HG02678 (cell line): ENCODE results near the gene KIF1B.

ENCODE experiments used
- ATAC-seq: cut with Tn5 transposase; IDR thresholded peaks from one replicate; pipeline ENCODE4 v1.9.1; 2021; ENCODE audit warnings: mild to moderate bottlenecking, moderate library complexity; ENCODE audit not compliant: unreplicated experiment

Gene KIF1B

DNA sequence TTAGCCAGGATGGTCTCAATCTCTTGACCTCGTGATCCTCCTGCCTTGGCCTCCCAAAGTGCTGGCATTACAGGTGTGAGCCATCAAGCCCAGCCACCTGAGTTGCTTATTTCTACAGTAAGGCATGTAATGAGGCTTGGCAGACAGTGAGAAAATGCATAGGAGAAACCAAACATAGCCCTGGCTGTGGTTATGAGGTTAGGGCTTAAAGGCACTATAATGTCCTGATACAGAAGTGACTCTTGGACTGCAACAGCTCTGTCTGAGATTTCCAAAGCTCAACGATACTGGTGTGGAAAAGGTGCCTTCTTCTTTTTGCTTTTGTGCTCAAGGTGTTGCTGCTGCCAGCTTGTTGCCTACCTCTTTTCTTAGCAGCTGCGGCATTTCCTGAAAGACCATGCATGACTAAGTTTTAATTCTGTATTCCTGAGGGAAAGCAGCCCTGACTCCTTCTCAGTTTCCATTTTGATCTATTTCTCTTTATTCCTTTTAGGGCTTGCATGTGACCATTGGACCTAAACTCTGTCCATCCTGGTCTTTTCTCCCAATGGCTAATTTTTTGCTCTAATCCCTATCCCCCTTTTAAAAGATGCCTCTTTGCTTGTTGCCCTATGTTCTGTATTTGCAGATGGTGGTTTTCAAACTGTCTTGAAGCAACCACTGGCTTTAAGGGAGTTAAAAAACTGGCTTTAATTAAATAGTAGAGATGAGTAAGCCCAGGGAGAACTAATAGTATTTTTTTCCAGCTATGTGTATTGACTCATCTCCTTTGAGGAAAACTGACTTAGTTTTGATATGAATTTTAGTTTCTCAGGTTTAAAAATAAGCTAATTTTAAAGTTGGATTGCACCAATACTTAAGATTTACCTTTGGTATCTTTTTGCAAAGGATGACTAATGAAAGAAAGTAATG is 70.3 kb downstream of the KIF1B start:
- ATAC-seq: no peak

DNA sequence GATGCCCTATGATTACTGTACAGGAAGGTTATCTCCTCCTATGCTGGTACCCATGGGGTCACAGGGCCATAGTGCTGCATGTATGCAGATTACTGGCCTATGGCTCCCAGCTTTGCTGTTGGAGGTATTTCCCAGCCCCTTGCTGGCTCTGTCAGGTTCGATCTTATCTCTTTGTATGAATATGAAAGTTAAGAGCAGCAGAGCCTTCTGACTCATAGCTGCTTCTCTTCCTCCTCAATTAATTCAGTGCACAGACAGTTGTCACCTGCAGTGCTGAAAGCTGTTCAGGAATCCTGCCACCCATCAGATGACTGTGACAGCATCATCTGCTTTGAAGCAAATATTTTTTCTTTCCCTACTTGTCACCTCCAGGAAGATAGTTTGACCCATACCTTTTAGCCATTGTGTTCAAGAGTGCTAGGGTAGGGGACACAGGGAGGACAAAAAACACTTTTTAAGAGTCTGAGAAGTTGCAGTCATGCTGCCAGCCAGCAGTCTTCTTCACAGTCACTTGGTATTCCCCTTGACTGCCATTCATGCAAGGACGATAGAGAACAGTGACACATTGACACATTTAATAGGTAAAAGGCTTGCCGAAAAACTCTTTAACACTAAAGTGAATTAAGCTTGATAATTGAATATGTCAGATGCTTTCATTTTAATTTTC is 73.1 kb downstream of the KIF1B start:
- ATAC-seq: no peak

DNA sequence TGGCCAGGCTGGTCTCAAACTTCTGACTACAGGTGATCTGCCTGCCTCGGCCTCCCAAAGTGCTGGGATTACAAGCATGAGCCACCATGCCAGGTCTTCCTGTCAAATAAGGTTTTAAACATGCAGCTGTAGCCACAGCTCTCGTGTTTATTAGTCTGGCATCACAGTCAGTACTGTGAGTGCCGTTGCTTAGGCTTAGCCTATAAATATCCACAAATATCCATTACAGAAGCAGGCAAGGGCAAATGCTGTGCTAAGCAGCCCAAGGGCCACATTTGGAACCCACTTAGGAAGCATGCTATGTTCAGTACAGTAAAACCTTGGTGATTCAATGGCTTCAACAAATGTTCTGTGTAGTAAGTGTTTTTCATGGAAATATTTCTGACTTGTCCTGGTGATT is 75.9 kb downstream of the KIF1B start:
- ATAC-seq: no peak

DNA sequence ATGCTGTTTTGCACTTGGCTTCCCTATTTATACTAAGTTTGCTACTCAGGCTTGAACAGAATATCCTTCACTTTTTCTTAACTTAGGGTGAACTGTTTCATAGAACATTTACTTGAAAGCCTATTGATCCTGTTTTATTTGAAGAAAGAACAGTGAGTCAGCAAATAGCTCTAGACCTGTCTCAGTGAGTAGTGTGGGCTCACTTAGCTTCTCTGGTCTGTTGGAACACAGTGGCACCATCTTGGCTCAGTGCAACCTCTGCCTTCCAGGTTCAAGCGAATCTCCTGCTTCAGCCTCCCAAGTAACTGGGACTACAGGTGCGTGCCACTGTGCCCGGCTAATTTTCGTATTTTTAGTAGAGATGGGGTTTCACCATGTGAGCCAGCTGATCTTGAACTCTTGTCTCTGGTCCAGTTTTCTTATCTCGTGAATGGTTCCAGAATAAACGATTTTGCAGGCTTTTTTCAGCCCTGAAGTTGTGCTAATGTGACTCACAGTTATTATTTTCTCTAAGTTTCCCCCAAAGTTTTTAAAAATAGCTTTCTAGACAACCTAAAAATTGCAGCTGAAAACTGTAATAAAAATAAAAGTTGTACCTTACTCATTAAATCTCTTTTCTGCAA is 76.8 kb downstream of the KIF1B start:
- no peak for ATAC-seq

DNA sequence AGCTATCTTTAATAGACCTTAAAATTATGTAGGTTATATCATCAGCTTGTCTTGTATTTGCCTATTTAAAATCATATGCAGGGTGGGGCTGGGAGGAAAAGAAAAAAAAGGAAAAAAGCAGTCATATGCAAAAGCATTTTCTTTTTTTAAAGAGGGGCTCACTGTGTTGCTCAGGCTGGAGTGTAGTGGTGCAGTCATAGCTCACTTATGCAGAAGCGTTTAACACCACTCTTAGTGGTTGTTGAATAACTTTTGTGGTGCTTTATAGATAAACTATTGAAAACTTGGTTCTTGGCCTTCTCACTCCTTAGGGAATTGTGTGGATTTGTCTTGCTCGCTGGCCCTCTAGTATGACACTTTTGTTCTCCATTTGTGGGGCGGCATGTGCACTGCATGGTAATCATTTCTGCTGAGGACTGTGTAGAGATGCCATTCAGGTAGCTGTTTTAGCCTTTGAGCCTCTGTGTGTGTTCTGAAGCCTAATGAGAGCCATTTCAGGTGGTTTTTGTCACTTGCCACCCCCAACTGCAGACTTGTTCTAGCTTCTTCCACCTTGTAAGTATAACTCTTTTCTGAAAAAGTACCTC is 77.8 kb downstream of the KIF1B start:
- ATAC-seq: no peak

DNA sequence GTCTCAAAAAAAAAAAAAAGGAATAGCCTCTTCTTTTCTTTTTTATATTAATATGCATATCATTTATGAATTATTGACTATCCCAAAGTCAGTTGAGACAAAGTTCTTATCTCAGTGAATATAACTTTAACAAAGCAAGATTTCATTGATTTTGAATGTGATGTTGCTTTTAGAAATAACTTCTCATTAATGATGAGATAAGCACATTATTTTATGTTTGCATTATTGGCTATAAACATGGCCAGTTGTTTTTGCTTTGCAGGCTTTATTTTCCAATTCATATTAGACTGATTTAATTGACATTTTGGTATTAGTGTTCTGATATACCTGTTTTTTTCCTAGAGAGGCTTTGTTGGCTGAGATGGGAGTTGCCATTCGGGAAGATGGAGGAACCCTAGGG is 81.3 kb downstream of the KIF1B start:
- no peak for ATAC-seq

DNA sequence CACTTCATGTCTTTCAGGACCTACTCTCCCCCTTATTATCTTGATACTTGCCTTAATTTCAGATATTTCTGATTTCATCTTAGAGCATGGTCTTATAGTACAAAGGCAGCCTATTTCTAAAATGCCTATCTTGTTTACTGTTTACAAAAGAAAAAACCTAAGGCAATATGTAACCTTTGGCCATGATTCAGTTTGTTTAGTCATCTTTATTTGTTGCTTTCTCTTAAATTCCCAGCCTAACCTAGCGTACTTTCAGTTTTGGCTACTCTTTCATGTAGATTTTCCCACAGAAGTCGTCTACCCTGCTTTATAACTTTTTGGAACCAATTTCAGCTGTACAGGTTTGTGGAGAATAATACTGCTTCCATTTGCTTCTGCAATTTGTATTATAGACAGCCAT is 81.8 kb downstream of the KIF1B start:
- no peak for ATAC-seq

DNA sequence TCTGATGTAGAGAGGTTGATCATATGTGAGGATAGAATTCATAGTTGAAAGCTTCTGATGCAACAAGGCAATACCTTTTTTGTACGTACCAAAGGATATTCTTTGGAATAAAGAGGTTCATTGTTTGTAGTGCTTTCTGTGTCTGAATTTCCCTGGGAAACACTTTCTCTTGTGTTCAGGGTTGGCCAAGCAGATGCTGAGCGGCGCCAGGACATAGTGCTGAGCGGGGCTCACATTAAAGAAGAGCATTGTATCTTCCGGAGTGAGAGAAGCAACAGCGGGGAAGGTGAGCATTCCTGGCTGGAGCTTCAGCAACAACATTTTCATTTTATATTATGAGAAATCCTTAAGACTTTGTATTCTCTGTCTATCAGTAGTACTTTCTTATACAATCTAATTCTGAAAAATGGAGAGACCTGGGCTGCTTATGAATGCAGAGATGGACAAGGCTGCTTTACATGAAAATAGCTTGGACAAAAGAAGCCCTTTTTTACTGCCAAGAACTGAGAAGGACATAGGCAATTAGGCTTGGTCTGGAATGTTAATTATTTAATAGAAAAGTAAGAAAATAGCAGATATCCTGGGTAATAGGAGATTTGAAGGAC is 85.2 kb downstream of the KIF1B start:
- no peak for ATAC-seq

DNA sequence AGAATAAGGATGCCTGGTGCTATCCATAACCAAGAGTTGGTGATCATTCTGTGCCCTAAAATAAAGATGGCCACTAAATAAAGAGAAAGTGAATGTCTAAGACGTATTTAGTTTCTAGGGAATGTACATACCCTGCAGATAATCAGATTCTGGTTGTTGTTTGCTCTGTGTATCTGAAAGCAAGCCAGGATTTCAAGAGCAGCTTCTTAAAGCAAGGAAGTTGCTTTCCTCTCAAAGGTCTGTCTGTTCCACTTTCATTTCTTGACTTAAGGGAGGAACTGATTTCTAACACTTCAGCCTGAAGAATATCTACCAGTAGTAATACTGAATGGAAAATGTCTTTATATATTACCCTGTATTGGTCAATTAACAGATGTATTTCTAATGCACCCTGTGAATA is 88.8 kb downstream of the KIF1B start:
- ATAC-seq: no peak

DNA sequence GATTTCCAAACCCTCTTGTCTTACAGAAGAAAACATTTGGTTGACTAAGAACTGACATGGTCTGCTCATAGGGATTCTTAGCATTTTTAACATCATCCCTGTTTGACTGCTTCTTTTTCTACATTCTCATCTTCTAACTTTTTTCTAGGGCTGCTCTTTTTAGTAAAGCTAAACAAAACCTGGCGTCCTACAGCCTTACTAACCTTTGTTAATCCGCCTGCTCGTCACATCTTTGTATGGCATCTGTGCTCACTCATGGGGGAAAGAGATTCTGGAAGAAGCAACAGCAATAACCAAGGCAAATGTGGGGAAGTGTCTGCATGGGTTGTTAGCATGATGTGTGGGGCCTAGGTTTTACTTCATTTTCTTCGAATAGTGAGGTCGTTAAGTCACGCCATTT is 92.0 kb downstream of the KIF1B start:
- no peak for ATAC-seq

DNA sequence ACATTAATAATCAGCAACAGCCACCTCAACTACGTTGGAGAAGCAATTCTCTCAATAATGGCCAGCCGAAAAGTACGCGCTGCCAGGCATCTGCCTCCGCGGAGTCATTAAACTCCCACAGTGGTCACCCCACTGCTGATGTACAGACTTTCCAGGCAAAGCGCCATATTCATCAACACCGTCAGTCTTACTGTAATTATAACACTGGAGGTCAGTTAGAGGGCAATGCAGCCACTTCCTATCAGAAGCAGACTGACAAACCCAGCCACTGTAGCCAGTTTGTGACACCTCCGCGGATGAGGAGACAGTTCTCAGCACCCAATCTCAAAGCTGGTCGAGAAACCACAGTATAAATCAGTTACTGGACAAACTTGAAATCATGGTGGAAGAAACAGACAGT is 93.9 kb downstream of the KIF1B start:
- ATAC-seq: no peak

DNA sequence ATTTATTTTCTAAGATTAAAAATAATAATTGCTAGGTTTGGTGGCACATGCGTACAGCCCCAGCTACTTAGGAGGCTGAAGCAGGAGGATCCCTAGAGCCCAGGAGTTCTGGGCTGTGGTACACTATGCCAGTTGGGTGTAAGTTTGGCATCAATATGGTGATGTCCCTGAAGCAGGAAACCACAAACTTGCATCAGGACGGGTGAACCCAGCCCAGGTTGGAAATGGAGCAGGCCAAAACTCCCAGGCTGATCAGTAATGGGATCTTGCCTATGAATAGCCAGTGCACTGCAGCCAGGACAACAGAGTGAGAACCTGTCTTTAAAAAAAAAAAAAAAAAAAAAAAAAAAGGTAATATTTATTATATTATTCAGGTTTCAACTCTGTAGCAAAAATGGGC is 96.1 kb downstream of the KIF1B start:
- no peak for ATAC-seq

DNA sequence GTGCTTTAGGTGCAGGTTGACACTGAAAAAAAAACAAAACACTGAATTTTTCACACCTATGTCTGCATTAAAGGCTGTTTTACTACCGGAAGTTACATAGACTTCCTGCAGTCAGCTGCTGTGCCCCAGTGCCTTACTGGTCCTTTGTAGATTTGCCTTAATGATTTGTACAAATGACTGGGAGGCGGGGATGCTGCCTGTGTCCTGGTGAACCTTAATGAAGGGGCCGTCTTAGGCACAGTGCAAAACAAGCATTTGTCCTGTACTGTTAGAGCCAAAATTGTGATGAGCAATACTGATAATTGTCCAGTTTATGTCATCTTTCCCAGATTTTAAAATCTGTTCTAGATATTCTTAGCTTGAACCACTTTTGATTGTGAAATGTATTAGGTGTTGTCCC is 97.6 kb downstream of the KIF1B start:
- ATAC-seq: no peak

DNA sequence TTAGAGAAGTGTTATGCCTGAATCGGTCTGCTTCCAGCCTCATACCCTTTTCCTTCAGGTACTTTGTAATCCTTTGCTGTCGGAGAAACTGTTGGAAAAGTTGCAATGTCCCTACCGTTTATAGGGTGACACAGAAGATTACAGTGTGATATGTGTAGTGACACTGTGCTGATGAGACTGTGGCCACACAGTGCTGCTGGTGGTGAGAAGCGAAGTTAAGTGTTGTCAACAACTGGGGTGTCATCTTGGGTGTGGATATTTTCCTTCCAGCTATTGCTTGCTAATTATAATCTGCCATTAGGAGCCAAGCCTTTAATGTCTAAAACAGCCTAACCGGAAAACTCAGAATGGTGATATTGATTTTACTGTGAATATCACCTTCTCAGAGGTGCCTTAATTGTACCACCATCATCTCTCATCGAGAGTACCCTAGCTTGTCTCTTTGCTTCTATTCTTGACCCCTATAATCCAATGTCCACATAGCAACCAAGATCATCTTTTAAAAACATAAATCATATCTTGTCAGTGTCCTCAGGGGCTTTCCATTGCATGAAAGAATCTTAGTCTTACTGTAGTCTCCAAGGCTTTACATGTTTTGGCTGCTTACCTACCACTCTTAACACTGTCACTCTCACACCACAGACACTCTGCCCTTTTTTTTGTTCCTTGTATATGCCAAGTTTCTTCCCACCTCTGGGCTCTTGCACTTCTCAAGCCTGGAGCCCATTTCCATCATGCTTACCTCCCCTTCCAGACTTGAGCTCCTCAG is 99.1 kb downstream of the KIF1B start:
- no peak for ATAC-seq

DNA sequence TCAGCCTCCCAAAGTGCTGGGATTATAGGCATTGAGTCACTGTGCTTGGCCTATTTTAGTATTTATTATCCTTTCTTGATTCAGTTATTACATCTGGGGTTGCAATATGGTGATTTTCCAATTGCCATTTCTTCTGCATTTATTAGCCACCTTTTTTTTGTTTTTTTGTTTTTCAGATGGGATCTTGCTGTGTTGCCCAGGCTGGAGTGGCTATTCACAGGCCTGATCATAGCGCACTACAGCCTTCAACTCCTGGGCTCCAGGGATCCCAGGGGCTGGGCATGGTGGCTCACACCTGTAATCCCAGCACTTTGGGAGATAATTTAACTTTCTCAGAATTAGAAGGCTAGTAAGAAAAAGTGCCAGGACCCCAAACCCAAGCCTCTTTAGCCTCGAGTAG is 106.4 kb downstream of the KIF1B start:
- no peak for ATAC-seq

DNA sequence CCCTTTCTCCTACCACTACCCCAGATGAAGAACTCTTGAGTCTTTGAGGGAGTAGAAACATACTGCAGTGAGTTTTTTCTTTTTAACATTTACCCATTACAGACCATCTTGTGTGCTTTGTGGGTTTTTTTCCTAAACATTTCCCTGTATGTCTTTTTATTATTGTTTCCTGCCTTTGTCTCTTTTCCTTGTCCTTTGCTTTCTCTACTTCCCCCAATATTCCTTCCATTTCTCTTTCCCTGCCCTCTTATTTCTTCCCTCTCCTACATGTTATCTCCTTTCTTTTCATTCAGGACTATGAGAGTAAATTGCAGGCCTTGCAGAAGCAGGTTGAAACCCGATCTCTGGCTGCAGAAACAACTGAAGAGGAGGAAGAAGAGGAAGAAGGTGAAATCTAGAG is 109.4 kb downstream of the KIF1B start:
- ATAC-seq: no peak

DNA sequence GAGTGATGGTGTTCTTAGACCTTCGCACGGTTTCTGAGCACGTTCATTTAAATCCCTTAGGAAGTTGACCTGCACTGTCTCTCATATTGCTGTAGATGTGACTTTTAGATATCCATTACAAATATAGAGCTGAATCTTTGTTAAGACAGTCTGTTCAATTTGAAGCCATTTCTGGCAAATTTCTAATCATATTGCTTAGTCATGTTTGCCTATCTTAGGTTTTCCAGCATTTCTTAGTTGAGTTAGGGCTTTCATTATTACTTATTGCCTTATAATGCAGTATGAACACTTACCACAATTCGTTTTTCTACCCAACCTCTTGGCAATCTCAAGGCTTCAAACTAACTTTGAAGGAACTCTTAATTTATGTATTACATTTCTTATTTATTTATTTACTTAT is 110.0 kb downstream of the KIF1B start:
- no peak for ATAC-seq

DNA sequence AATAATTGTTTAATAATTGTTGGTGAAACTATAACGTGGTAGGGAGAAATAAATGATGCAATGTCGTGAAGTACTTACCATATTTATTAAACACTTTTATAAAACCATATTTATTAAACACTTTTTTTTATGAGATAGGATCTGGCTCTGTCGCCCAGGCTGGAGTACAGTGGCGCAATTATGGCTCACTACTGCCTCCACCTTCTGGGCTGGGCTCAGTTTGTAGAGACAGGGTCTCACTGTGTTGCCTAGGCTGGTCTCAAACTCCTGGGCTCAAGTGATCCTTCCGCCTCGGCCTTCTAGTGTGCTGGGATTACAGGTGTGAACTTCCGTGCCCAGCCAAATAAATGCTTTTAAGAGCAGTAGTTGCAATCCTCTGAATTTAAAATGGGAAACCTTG is 112.5 kb downstream of the KIF1B start:
- no peak for ATAC-seq

DNA sequence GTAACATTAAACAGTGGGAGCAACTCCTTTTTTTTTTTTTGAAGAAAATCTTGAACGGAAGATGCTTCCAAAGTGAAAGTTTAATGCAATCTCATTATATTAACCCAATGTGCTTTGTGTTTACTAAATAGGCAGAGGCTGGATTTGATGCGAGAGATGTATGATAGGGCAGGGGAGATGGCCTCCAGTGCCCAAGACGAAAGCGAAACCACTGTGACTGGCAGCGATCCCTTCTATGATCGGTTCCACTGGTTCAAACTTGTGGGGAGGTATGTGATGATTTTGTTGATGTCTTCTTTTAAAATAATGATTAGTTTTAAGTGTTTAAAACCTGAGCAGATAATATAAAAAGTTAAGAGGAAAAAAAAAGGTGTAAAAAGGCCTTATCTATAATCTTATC is 114.3 kb downstream of the KIF1B start:
- ATAC-seq: no peak

DNA sequence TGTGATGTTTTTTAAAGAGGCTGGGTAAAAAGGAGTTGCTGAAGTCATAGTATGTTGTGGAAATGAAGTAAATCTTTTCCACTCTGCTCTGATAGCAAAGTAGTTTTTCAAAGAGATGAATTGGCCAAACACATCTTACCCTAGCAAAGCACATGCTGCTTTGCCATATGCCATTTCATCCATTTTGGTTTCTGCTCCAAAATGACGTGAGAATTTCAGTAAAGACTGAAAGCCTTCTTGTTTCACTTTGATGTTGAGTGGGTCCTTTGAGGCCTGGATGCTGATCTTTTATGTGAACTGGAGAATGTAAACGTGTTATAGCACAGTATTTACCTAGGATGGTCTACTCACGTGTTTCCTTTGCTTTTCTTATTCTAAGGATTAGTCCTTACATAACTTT is 115.2 kb downstream of the KIF1B start:
- ATAC-seq: no peak

DNA sequence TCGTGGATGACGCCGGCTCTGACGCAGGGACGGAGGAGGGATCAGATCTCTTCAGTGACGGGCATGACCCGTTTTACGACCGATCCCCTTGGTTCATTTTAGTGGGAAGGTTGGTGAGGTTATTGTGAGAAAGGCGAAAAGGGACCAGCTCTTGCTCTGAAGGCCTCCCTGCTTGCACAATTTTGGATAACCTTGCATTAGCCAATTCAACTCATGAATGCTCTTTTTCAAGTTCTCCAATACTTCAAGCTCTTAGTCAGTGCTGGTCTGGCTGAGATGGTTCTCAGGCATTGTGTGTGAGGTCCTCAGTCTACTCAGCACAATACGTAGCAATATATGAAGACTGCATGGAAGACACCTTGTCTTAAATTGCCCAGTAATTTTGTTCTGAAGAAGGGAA is 115.9 kb downstream of the KIF1B start:
- ATAC-seq: no peak
